Glomerular visceral epithelial cell (primary cell): ENCODE measurements around the gene SEPTIN2.

ENCODE experiments used
- DNase-seq: peaks from one replicate; pipeline ENCODE4 v3.0.0-alpha.2; 2016; ENCODE audit errors: extremely low spot score

The SEPTIN2 gene

GRCh38 chr2:241286348-241287090, 29.2 kb upstream of the SEPTIN2 start:
- no peak for DNase-seq

- no peak for DNase-seq
Measured at GRCh38 chr2:241288324-241288888, 27.3 kb upstream of the SEPTIN2 start.

- no peak for DNase-seq
Measured at GRCh38 chr2:241289053-241289452, 26.7 kb upstream of the SEPTIN2 start.

GRCh38 chr2:241289597-241289996, 26.1 kb upstream of the SEPTIN2 start:
- DNase-seq, result no peak

- no peak for DNase-seq
Measured at GRCh38 chr2:241291153-241291552, 24.6 kb upstream of the SEPTIN2 start.

- DNase-seq, result no peak
Measured at GRCh38 chr2:241291977-241292376, 23.7 kb upstream of the SEPTIN2 start.

GRCh38 chr2:241293378-241293797, 22.3 kb upstream of the SEPTIN2 start:
- DNase-seq, result peak; percentile 78

GRCh38 chr2:241295326-241296095, 20.2 kb upstream of the SEPTIN2 start:
- no peak for DNase-seq

- no peak for DNase-seq
Measured at GRCh38 chr2:241296767-241297166, 19.0 kb upstream of the SEPTIN2 start.

- DNase-seq, result no peak
Measured at GRCh38 chr2:241298673-241299072, 17.1 kb upstream of the SEPTIN2 start.

GRCh38 chr2:241300000-241300399, 15.7 kb upstream of the SEPTIN2 start:
- DNase-seq, result no peak

GRCh38 chr2:241302083-241302482, 13.6 kb upstream of the SEPTIN2 start:
- no peak for DNase-seq

GRCh38 chr2:241302759-241303651, 12.7 kb upstream of the SEPTIN2 start:
- DNase-seq, result no peak

- DNase-seq, result no peak
Measured at GRCh38 chr2:241304039-241304670, 11.6 kb upstream of the SEPTIN2 start.

- DNase-seq, result no peak
Measured at GRCh38 chr2:241307055-241307454, 8.7 kb upstream of the SEPTIN2 start.

- peak; percentile 62 for DNase-seq
Measured at GRCh38 chr2:241308267-241308666, 7.5 kb upstream of the SEPTIN2 start.

- no peak for DNase-seq
Measured at GRCh38 chr2:241308832-241309500, 6.8 kb upstream of the SEPTIN2 start.

GRCh38 chr2:241309684-241310117, 6.0 kb upstream of the SEPTIN2 start:
- DNase-seq, result peak; percentile 72

GRCh38 chr2:241310917-241311566, 4.7 kb upstream of the SEPTIN2 start:
- peak; percentile 21 for DNase-seq

GRCh38 chr2:241312082-241312481, 3.6 kb upstream of the SEPTIN2 start:
- DNase-seq, result peak; percentile 24
